Liver (tissue), 3 donors: ENCODE measurements around the gene TRIM6.

Experiments used
- EGR1 ChIP-seq, 2 donors: IDR thresholded peaks; 2 replicates each; pipeline ENCODE4 v1.6.1; 2016 to 2018; ENCODE audit warnings: antibody characterized with exemption in 2 of 2, low read depth in 2 of 2
- JUND ChIP-seq, 2 donors: IDR thresholded peaks; 2 replicates each; pipeline ENCODE4 v1.6.1; 2016; ENCODE audit warnings: antibody characterized with exemption in 2 of 2
- RAD21 ChIP-seq, 2 donors: IDR thresholded peaks; 2 replicates each; pipeline ENCODE4 v1.6.1; 2016; ENCODE audit warnings: antibody characterized with exemption in 2 of 2, mild to moderate bottlenecking in 2 of 2
- YY1 ChIP-seq: IDR thresholded peaks from 2 replicates; pipeline ENCODE4 v1.6.1; 2016; ENCODE audit warnings: antibody characterized with exemption, mild to moderate bottlenecking
- TF ChIP-seq, protein P1 (sequence below): fragments of 150-350 bp; IDR thresholded peaks from 2 replicates; pipeline ENCODE4 v1.5.1; 2017; ENCODE audit warnings: improper control_type of control experiment, low read depth, low read length; ENCODE audit not compliant: missing input control
- TF ChIP-seq, protein P2 (sequence below): IDR thresholded peaks from 2 replicates; pipeline ENCODE4 v1.6.1; 2016; ENCODE audit warnings: antibody characterized with exemption, mild to moderate bottlenecking
- TF ChIP-seq, protein P3 (sequence below): IDR thresholded peaks from 2 replicates; pipeline ENCODE4 v1.6.1; 2016; ENCODE audit warnings: antibody characterized with exemption
- TF ChIP-seq, protein P4 (sequence below): IDR thresholded peaks from 2 replicates; pipeline ENCODE4 v1.6.1; 2016; ENCODE audit warnings: antibody characterized with exemption
- donor health status: healthy.
- donor health status: healthy.

- TF ChIP-seq, protein P1, sequence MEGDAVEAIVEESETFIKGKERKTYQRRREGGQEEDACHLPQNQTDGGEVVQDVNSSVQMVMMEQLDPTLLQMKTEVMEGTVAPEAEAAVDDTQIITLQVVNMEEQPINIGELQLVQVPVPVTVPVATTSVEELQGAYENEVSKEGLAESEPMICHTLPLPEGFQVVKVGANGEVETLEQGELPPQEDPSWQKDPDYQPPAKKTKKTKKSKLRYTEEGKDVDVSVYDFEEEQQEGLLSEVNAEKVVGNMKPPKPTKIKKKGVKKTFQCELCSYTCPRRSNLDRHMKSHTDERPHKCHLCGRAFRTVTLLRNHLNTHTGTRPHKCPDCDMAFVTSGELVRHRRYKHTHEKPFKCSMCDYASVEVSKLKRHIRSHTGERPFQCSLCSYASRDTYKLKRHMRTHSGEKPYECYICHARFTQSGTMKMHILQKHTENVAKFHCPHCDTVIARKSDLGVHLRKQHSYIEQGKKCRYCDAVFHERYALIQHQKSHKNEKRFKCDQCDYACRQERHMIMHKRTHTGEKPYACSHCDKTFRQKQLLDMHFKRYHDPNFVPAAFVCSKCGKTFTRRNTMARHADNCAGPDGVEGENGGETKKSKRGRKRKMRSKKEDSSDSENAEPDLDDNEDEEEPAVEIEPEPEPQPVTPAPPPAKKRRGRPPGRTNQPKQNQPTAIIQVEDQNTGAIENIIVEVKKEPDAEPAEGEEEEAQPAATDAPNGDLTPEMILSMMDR, result no peak
- TF ChIP-seq, protein P2, sequence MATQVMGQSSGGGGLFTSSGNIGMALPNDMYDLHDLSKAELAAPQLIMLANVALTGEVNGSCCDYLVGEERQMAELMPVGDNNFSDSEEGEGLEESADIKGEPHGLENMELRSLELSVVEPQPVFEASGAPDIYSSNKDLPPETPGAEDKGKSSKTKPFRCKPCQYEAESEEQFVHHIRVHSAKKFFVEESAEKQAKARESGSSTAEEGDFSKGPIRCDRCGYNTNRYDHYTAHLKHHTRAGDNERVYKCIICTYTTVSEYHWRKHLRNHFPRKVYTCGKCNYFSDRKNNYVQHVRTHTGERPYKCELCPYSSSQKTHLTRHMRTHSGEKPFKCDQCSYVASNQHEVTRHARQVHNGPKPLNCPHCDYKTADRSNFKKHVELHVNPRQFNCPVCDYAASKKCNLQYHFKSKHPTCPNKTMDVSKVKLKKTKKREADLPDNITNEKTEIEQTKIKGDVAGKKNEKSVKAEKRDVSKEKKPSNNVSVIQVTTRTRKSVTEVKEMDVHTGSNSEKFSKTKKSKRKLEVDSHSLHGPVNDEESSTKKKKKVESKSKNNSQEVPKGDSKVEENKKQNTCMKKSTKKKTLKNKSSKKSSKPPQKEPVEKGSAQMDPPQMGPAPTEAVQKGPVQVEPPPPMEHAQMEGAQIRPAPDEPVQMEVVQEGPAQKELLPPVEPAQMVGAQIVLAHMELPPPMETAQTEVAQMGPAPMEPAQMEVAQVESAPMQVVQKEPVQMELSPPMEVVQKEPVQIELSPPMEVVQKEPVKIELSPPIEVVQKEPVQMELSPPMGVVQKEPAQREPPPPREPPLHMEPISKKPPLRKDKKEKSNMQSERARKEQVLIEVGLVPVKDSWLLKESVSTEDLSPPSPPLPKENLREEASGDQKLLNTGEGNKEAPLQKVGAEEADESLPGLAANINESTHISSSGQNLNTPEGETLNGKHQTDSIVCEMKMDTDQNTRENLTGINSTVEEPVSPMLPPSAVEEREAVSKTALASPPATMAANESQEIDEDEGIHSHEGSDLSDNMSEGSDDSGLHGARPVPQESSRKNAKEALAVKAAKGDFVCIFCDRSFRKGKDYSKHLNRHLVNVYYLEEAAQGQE, result no peak
- no peak for TF ChIP-seq RAD21 (IDR thresholded peaks at IDR 0.05)
- TF ChIP-seq, protein P3, sequence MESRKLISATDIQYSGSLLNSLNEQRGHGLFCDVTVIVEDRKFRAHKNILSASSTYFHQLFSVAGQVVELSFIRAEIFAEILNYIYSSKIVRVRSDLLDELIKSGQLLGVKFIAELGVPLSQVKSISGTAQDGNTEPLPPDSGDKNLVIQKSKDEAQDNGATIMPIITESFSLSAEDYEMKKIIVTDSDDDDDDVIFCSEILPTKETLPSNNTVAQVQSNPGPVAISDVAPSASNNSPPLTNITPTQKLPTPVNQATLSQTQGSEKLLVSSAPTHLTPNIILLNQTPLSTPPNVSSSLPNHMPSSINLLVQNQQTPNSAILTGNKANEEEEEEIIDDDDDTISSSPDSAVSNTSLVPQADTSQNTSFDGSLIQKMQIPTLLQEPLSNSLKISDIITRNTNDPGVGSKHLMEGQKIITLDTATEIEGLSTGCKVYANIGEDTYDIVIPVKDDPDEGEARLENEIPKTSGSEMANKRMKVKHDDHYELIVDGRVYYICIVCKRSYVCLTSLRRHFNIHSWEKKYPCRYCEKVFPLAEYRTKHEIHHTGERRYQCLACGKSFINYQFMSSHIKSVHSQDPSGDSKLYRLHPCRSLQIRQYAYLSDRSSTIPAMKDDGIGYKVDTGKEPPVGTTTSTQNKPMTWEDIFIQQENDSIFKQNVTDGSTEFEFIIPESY, result no peak
- TF ChIP-seq YY1, result no peak
- TF ChIP-seq JUND (IDR thresholded peaks at IDR 0.05), result no peak
- TF ChIP-seq EGR1 (IDR thresholded peaks at IDR 0.05; ENCODE audit: low read depth in 2 of 2), result no peak
- TF ChIP-seq, protein P4, sequence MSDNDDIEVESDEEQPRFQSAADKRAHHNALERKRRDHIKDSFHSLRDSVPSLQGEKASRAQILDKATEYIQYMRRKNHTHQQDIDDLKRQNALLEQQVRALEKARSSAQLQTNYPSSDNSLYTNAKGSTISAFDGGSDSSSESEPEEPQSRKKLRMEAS, result no peak
Measured at GRCh38 chr11:5564259-5565019, 32.0 kb upstream of the TRIM6 start.
